Measurements from ENCODE around the gene KRT26. TPM values are rescaled to one million over a fixed set of nuclear protein-coding genes. Genes with fewer than 3 reads are reported as not detected.
A peak's percentile ranks its signal among the peaks of the same experiment; 100 is the strongest.

Gene KRT26
- total RNA-seq, 4 donors from 2014 or later = not detected

- TF ChIP-seq CTCF (IDR thresholded peaks at IDR 0.05) (no peak), POLR2A (IDR thresholded peaks at IDR 0.05; ENCODE audit: low read depth) (no peak), EP300 (IDR thresholded peaks at IDR 0.05) (no peak), POLR2AphosphoS5 (IDR thresholded peaks at IDR 0.05) (no peak)
- Histone ChIP-seq H3K4me1 (no peaks in the 10 kb centered on the region), H3K27me3 (peaks cover 0 to 59% (median 13%) of the 10 kb centered on the region in 4 donors), H3K4me3 (peak overlapping the region; percentile 10 to 37 (median 25)), H3K9me3 (no peaks in the 10 kb centered on the region), H3K27ac (replicated peaks in 1 of 4) (no peak overlapping the region), H3K36me3 (no peaks in the 10 kb centered on the region)
- intact Hi-C loops (cut with DNase I) = no loop called here
- no peak for DNase-seq (ENCODE audit: extremely low spot score)
- WGBS = 35% methylated on average over 26 of the region's 37 CpGs
These were observed 7.3 kb upstream of the KRT26 start for GRCh38 chr17:40779181-40779909.

GRCh38 chr17:40778461-40778860 lies 6.5 kb upstream of the KRT26 start:
- no peaks in the 10 kb centered on the region for H3K9me3 ChIP-seq
- WGBS = 73% methylated on average over 5 of the region's 5 CpGs
- no peak for DNase-seq (ENCODE audit: extremely low spot score)
- TF ChIP-seq POLR2AphosphoS5 (IDR thresholded peaks at IDR 0.05) (no peak), EP300 (IDR thresholded peaks at IDR 0.05) (no peak), CTCF (IDR thresholded peaks at IDR 0.05) (no peak), POLR2A (IDR thresholded peaks at IDR 0.05; ENCODE audit: low read depth) (no peak)
- no peaks in the 10 kb centered on the region for H3K4me1 ChIP-seq
- peaks cover 0 to 63% (median 13%) of the 10 kb centered on the region in 4 donors for H3K27me3 ChIP-seq
- H3K36me3 ChIP-seq = no peaks in the 10 kb centered on the region
- no peak overlapping the region for H3K4me3 ChIP-seq
- intact Hi-C loops (cut with DNase I) = no loop called here
- no peak overlapping the region for H3K27ac ChIP-seq (replicated peaks in 1 of 4)

- Histone ChIP-seq H3K27ac (replicated peaks in 1 of 4) (no peak overlapping the region), H3K27me3 (peaks cover 0 to 63% (median 13%) of the 10 kb centered on the region in 4 donors), H3K36me3 (no peaks in the 10 kb centered on the region), H3K4me3 (no peak overlapping the region), H3K9me3 (no peaks in the 10 kb centered on the region), H3K4me1 (no peaks in the 10 kb centered on the region)
- 85% methylated on average over 3 of the region's 3 CpGs for whole genome bisulfite sequencing
- DNase-seq (ENCODE audit: extremely low spot score) = no peak
- intact Hi-C loops (cut with DNase I) = no loop called here
- no peak for TF ChIP-seq POLR2A (IDR thresholded peaks at IDR 0.05; ENCODE audit: low read depth)
- no peak for TF ChIP-seq POLR2AphosphoS5 (IDR thresholded peaks at IDR 0.05)
- no peak for TF ChIP-seq CTCF (IDR thresholded peaks at IDR 0.05)
- TF ChIP-seq EP300 (IDR thresholded peaks at IDR 0.05) = no peak
These were observed 6.0 kb upstream of the KRT26 start for GRCh38 chr17:40777971-40778370.

- H3K9me3 ChIP-seq = no peaks in the 10 kb centered on the region
- peaks cover 0 to 64% (median 13%) of the 10 kb centered on the region in 4 donors for H3K27me3 ChIP-seq
- no peaks in the 10 kb centered on the region for H3K4me1 ChIP-seq
- H3K27ac ChIP-seq (replicated peaks in 1 of 4) = no peak overlapping the region
- WGBS = 62% methylated on average over 7 of the region's 7 CpGs
- DNase-seq (ENCODE audit: extremely low spot score) = no peak
- no peak overlapping the region for H3K4me3 ChIP-seq
- TF ChIP-seq CTCF (IDR thresholded peaks at IDR 0.05) (no peak), POLR2AphosphoS5 (IDR thresholded peaks at IDR 0.05) (no peak), POLR2A (IDR thresholded peaks at IDR 0.05; ENCODE audit: low read depth) (no peak)
- intact Hi-C loops (cut with DNase I) = no loop called here
- no peaks in the 10 kb centered on the region for H3K36me3 ChIP-seq
These were observed 5.5 kb upstream of the KRT26 start for GRCh38 chr17:40777459-40777858.

- no peaks in the 10 kb centered on the region for H3K9me3 ChIP-seq
- H3K4me3 ChIP-seq = no peak overlapping the region
- H3K27ac ChIP-seq (replicated peaks in 1 of 4) = no peak overlapping the region
- TF ChIP-seq POLR2A (IDR thresholded peaks at IDR 0.05; ENCODE audit: low read depth) = no peak
- TF ChIP-seq POLR2AphosphoS5 (IDR thresholded peaks at IDR 0.05) = no peak
- no peak for TF ChIP-seq CTCF (IDR thresholded peaks at IDR 0.05)
- TF ChIP-seq EP300 (IDR thresholded peaks at IDR 0.05) = no peak
- no peaks in the 10 kb centered on the region for H3K4me1 ChIP-seq
- no peak for DNase-seq (ENCODE audit: extremely low spot score)
- 65% methylated on average over 4 of the region's 4 CpGs for WGBS
- peaks cover 0 to 59% (median 13%) of the 10 kb centered on the region in 4 donors for H3K27me3 ChIP-seq
- H3K36me3 ChIP-seq = no peaks in the 10 kb centered on the region
- intact Hi-C loops (cut with DNase I) = no loop called here
These were observed 3.9 kb upstream of the KRT26 start for GRCh38 chr17:40775945-40776344.
